ENCODE measurements around the gene G3BP1. TPM values are rescaled to one million over a fixed set of nuclear protein-coding genes. Genes with fewer than 3 reads are reported as not detected.

The G3BP1 gene
- total RNA-seq, 2 experiments from 2014 or later = 178 to 261 TPM

GRCh38 chr5:151846765-151847164 lies 75.0 kb downstream of the G3BP1 start:
- TF ChIP-seq CTCF (conservative IDR thresholded peaks at IDR 0.05; ENCODE audit: low read length) (no peak), EZH2phosphoT487 (IDR thresholded peaks at IDR 0.05; ENCODE audit: borderline replicate concordance, low read depth, low read length) (no peak)
- H4K20me1 ChIP-seq (ENCODE audit: insufficient read depth, low read length) = no peaks in the 10 kb centered on the region
- no peaks in the 10 kb centered on the region for H3K4me1 ChIP-seq (ENCODE audit: insufficient read depth, low read length, poor library complexity, severe bottlenecking)
- no peak overlapping the region for H3K4me2 ChIP-seq (ENCODE audit: low read length)
- H3K79me2 ChIP-seq (ENCODE audit: insufficient read depth, low read depth, low read length) = no peaks in the 10 kb centered on the region
- ChIA-PET CTCF (ENCODE audit: unreplicated experiment) (no interaction called here), POLR2A (no interaction called here)
- no peak overlapping the region for H3K4me3 ChIP-seq (ENCODE audit: low read depth, low read length, poor library complexity, severe bottlenecking)
- intact Hi-C loops (cut with micrococcal nuclease; ENCODE audit: unreplicated experiment) = no loop called here
- no TSS peak for BruUV-seq (replicated peaks)
- no peak overlapping the region for H2AFZ ChIP-seq (ENCODE audit: low read length)
- no peak for DNase-seq (ENCODE audit: low spot score)
- no peaks in the 10 kb centered on the region for H3K36me3 ChIP-seq (ENCODE audit: insufficient read depth, low read length)
- H3K9me3 ChIP-seq (ENCODE audit: low read length) = no peaks in the 10 kb centered on the region
- no peaks in the 10 kb centered on the region for H3K9me2 ChIP-seq (ENCODE audit: insufficient read depth, low read length)
- no peak overlapping the region for H3K27ac ChIP-seq (ENCODE audit: low read depth, low read length, poor library complexity, severe bottlenecking)

- H3K4me2 ChIP-seq (ENCODE audit: low read length) = no peak overlapping the region
- ChIA-PET CTCF (ENCODE audit: unreplicated experiment) (no interaction called here), POLR2A (interaction anchor here (0.6 kb wide), 1 partner anchor 197 kb away, joined by 3 read pairs; no protein-coding TSS in a partner anchor)
- BruUV-seq (replicated peaks) = no TSS peak
- no peaks in the 10 kb centered on the region for H3K9me2 ChIP-seq (ENCODE audit: insufficient read depth, low read length)
- H3K27ac ChIP-seq (ENCODE audit: low read depth, low read length, poor library complexity, severe bottlenecking) = no peak overlapping the region
- TF ChIP-seq EZH2phosphoT487 (IDR thresholded peaks at IDR 0.05; ENCODE audit: borderline replicate concordance, low read depth, low read length) = no peak
- TF ChIP-seq CTCF (conservative IDR thresholded peaks at IDR 0.05; ENCODE audit: low read length) = no peak
- H3K79me2 ChIP-seq (ENCODE audit: insufficient read depth, low read depth, low read length) = no peaks in the 10 kb centered on the region
- no peaks in the 10 kb centered on the region for H3K9me3 ChIP-seq (ENCODE audit: low read length)
- H3K4me1 ChIP-seq (ENCODE audit: insufficient read depth, low read length, poor library complexity, severe bottlenecking) = no peaks in the 10 kb centered on the region
- intact Hi-C loops (cut with micrococcal nuclease; ENCODE audit: unreplicated experiment) = no loop called here
- no peaks in the 10 kb centered on the region for H4K20me1 ChIP-seq (ENCODE audit: insufficient read depth, low read length)
- H2AFZ ChIP-seq (ENCODE audit: low read length) = no peak overlapping the region
- no peak for DNase-seq (ENCODE audit: low spot score)
- H3K4me3 ChIP-seq (ENCODE audit: low read depth, low read length, poor library complexity, severe bottlenecking) = no peak overlapping the region
- H3K36me3 ChIP-seq (ENCODE audit: insufficient read depth, low read length) = no peaks in the 10 kb centered on the region
These were observed 76.1 kb downstream of the G3BP1 start for GRCh38 chr5:151847871-151848270.

DNA sequence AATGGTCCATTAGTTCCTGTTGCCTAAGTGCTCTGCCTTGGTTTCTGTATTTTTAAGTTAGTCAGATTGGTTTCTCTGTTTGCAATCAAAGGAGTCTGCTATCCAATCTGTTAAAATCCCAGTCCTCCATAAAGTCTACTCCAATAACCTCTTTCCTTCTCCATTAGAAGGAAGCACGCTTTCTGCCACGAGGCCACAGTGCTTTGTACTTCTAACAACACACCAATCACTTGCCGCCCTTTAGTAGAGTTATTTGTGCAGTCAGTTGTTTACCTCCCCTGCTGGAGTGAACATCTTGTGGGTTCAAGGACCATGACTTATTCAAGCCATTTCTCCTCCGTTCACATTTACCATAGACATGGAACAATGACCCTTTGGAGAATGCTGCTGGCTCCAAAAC lies 83.9 kb downstream of the G3BP1 start:
- intact Hi-C loops (cut with micrococcal nuclease; ENCODE audit: unreplicated experiment) = no loop called here
- CTCF ChIA-PET (ENCODE audit: unreplicated experiment) = no interaction called here
- no peaks in the 10 kb centered on the region for H3K9me3 ChIP-seq (ENCODE audit: low read length)
- no peak for DNase-seq (ENCODE audit: low spot score)
- no peaks in the 10 kb centered on the region for H3K79me2 ChIP-seq (ENCODE audit: insufficient read depth, low read depth, low read length)
- no peaks in the 10 kb centered on the region for H4K20me1 ChIP-seq (ENCODE audit: insufficient read depth, low read length)
- POLR2A ChIA-PET = no interaction called here
- no peaks in the 10 kb centered on the region for H3K4me1 ChIP-seq (ENCODE audit: insufficient read depth, low read length, poor library complexity, severe bottlenecking)
- BruUV-seq (replicated peaks) = no TSS peak
- no peak overlapping the region for H3K27ac ChIP-seq (ENCODE audit: low read depth, low read length, poor library complexity, severe bottlenecking)
- H3K4me2 ChIP-seq (ENCODE audit: low read length) = no peak overlapping the region
- H3K4me3 ChIP-seq (ENCODE audit: low read depth, low read length, poor library complexity, severe bottlenecking) = no peak overlapping the region
- no peak for TF ChIP-seq EZH2phosphoT487 (IDR thresholded peaks at IDR 0.05; ENCODE audit: borderline replicate concordance, low read depth, low read length)
- no peak for TF ChIP-seq CTCF (conservative IDR thresholded peaks at IDR 0.05; ENCODE audit: low read length)
- no peak overlapping the region for H2AFZ ChIP-seq (ENCODE audit: low read length)
- H3K36me3 ChIP-seq (ENCODE audit: insufficient read depth, low read length) = no peaks in the 10 kb centered on the region
- H3K9me2 ChIP-seq (ENCODE audit: insufficient read depth, low read length) = no peaks in the 10 kb centered on the region

Data from OCI-LY7 (cell line).